ENCODE data around the gene OMG.

Gene OMG

GRCh38 chr17:31311526-31311925, 14.5 kb upstream of the OMG start:
- H3K9me3 ChIP-seq (ENCODE audit: insufficient read depth, low read depth, low read length): no peaks in the 10 kb centered on the region
- H3K9ac ChIP-seq (ENCODE audit: low read depth, low read length, poor library complexity, severe bottlenecking): peak overlapping the region; percentile 85
- peaks cover 78% of the 10 kb centered on the region for H3K4me1 ChIP-seq (ENCODE audit: insufficient read depth, low read length, poor library complexity, severe bottlenecking)
- H3K4me2 ChIP-seq (ENCODE audit: low read depth, low read length, poor library complexity, severe bottlenecking): peak overlapping the region; percentile 92
- peaks cover 9% of the 10 kb centered on the region; the same call in 1 of the 2 replicates for H3F3A ChIP-seq (ENCODE audit: low read depth)
- H4K20me1 ChIP-seq (ENCODE audit: insufficient read depth, low read length, poor library complexity, severe bottlenecking): no peaks in the 10 kb centered on the region
- no peaks in the 10 kb centered on the region for H3K27me3 ChIP-seq (ENCODE audit: insufficient read depth, low read length, poor library complexity, severe bottlenecking)
- H3K36me3 ChIP-seq (ENCODE audit: insufficient read depth, low read length): 0 out of 2 replicates have a peak, but pooled peaks cover 5% of the 10 kb centered on the region
- H3K4me3 ChIP-seq (ENCODE audit: low read length, poor library complexity, severe bottlenecking): peak overlapping the region; percentile 79
- H3K9me2 ChIP-seq (replicated peaks; ENCODE audit: low read depth, low read length): no peaks in the 10 kb centered on the region
- no peak overlapping the region for H2AFZ ChIP-seq (ENCODE audit: low read length)
- TF ChIP-seq CTCF (conservative IDR thresholded peaks at IDR 0.05; ENCODE audit: low read length): no peak
- no peak for TF ChIP-seq EZH2phosphoT487 (IDR thresholded peaks at IDR 0.05; ENCODE audit: borderline replicate concordance)
- peaks cover 85% of the 10 kb centered on the region for H3K79me2 ChIP-seq (ENCODE audit: insufficient read depth, low read length)

GRCh38 chr17:31310886-31311285, 13.8 kb upstream of the OMG start:
- Histone ChIP-seq H3F3A (ENCODE audit: low read depth) (peaks cover 9% of the 10 kb centered on the region; the same call in 1 of the 2 replicates), H3K4me3 (ENCODE audit: low read length, poor library complexity, severe bottlenecking) (peak overlapping the region; percentile 79), H3K9me2 (replicated peaks; ENCODE audit: low read depth, low read length) (no peaks in the 10 kb centered on the region), H3K36me3 (ENCODE audit: insufficient read depth, low read length) (0 out of 2 replicates have a peak, but pooled peaks cover 5% of the 10 kb centered on the region), H3K4me2 (ENCODE audit: low read depth, low read length, poor library complexity, severe bottlenecking) (peak overlapping the region; percentile 92), H3K79me2 (ENCODE audit: insufficient read depth, low read length) (peaks cover 87% of the 10 kb centered on the region), H3K4me1 (ENCODE audit: insufficient read depth, low read length, poor library complexity, severe bottlenecking) (peaks cover 74% of the 10 kb centered on the region), H3K9ac (ENCODE audit: low read depth, low read length, poor library complexity, severe bottlenecking) (peak overlapping the region; percentile 85), H3K9me3 (ENCODE audit: insufficient read depth, low read depth, low read length) (no peaks in the 10 kb centered on the region), H2AFZ (ENCODE audit: low read length) (peak overlapping the region; percentile 64; the same call in 1 of the 2 replicates), H4K20me1 (ENCODE audit: insufficient read depth, low read length, poor library complexity, severe bottlenecking) (no peaks in the 10 kb centered on the region), H3K27me3 (ENCODE audit: insufficient read depth, low read length, poor library complexity, severe bottlenecking) (no peaks in the 10 kb centered on the region)
- no peak for TF ChIP-seq CTCF (conservative IDR thresholded peaks at IDR 0.05; ENCODE audit: low read length)
- TF ChIP-seq EZH2phosphoT487 (IDR thresholded peaks at IDR 0.05; ENCODE audit: borderline replicate concordance): no peak

- H2AFZ ChIP-seq (ENCODE audit: low read length): peak overlapping the region; percentile 64
- peak overlapping the region; percentile 92 for H3K4me2 ChIP-seq (ENCODE audit: low read depth, low read length, poor library complexity, severe bottlenecking)
- peak overlapping the region; percentile 79 for H3K4me3 ChIP-seq (ENCODE audit: low read length, poor library complexity, severe bottlenecking)
- H3K9me2 ChIP-seq (replicated peaks; ENCODE audit: low read depth, low read length): no peaks in the 10 kb centered on the region
- peaks cover 86% of the 10 kb centered on the region for H3K79me2 ChIP-seq (ENCODE audit: insufficient read depth, low read length)
- peak overlapping the region; percentile 85 for H3K9ac ChIP-seq (ENCODE audit: low read depth, low read length, poor library complexity, severe bottlenecking)
- no peaks in the 10 kb centered on the region for H3K9me3 ChIP-seq (ENCODE audit: insufficient read depth, low read depth, low read length)
- no peaks in the 10 kb centered on the region for H4K20me1 ChIP-seq (ENCODE audit: insufficient read depth, low read length, poor library complexity, severe bottlenecking)
- peaks cover 6% of the 10 kb centered on the region; the same call in 1 of the 2 replicates for H3K36me3 ChIP-seq (ENCODE audit: insufficient read depth, low read length)
- no peaks in the 10 kb centered on the region for H3K27me3 ChIP-seq (ENCODE audit: insufficient read depth, low read length, poor library complexity, severe bottlenecking)
- peaks cover 9% of the 10 kb centered on the region; the same call in 1 of the 2 replicates for H3F3A ChIP-seq (ENCODE audit: low read depth)
- TF ChIP-seq EZH2phosphoT487 (IDR thresholded peaks at IDR 0.05; ENCODE audit: borderline replicate concordance): no peak
- peaks cover 72% of the 10 kb centered on the region for H3K4me1 ChIP-seq (ENCODE audit: insufficient read depth, low read length, poor library complexity, severe bottlenecking)
Measured at GRCh38 chr17:31310260-31310659, 13.2 kb upstream of the OMG start.

- H2AFZ ChIP-seq (ENCODE audit: low read length): peak overlapping the region; percentile 6; the same call in 1 of the 2 replicates
- peak overlapping the region; percentile 79 for H3K4me3 ChIP-seq (ENCODE audit: low read length, poor library complexity, severe bottlenecking)
- no peak for TF ChIP-seq EZH2phosphoT487 (IDR thresholded peaks at IDR 0.05; ENCODE audit: borderline replicate concordance)
- H3K36me3 ChIP-seq (ENCODE audit: insufficient read depth, low read length): peaks cover 14% of the 10 kb centered on the region; the same call in 1 of the 2 replicates
- H3K4me1 ChIP-seq (ENCODE audit: insufficient read depth, low read length, poor library complexity, severe bottlenecking): peaks cover 69% of the 10 kb centered on the region
- H3K79me2 ChIP-seq (ENCODE audit: insufficient read depth, low read length): peaks cover 85% of the 10 kb centered on the region
- no peaks in the 10 kb centered on the region for H4K20me1 ChIP-seq (ENCODE audit: insufficient read depth, low read length, poor library complexity, severe bottlenecking)
- peak overlapping the region; percentile 92 for H3K4me2 ChIP-seq (ENCODE audit: low read depth, low read length, poor library complexity, severe bottlenecking)
- no peaks in the 10 kb centered on the region for H3K9me3 ChIP-seq (ENCODE audit: insufficient read depth, low read depth, low read length)
- no peaks in the 10 kb centered on the region for H3K27me3 ChIP-seq (ENCODE audit: insufficient read depth, low read length, poor library complexity, severe bottlenecking)
- peaks cover 9% of the 10 kb centered on the region; the same call in 1 of the 2 replicates for H3F3A ChIP-seq (ENCODE audit: low read depth)
- peak overlapping the region; percentile 85 for H3K9ac ChIP-seq (ENCODE audit: low read depth, low read length, poor library complexity, severe bottlenecking)
- H3K9me2 ChIP-seq (replicated peaks; ENCODE audit: low read depth, low read length): no peaks in the 10 kb centered on the region
Measured at GRCh38 chr17:31309556-31309955, 12.5 kb upstream of the OMG start.
